OCI-LY1 (cell line): ENCODE measurements around the gene TMEM59.

ENCODE experiments used
- EZH2 ChIP-seq: fragments of 200-600 bp; sonication (generic), shearing (Covaris generic); IDR thresholded peaks from 2 replicates; pipeline ENCODE4 v1.8.0; 2017; ENCODE audit warnings: borderline replicate concordance, mixed run types, mild to moderate bottlenecking, antibody characterized with exemption, low read length, moderate library complexity, mixed read lengths
- TF ChIP-seq, protein P1 (sequence below): fragments of 200-600 bp; sonication (generic), shearing (Covaris generic); IDR thresholded peaks from 2 replicates; pipeline ENCODE4 v1.5.1; 2017; ENCODE audit warnings: mild to moderate bottlenecking, antibody characterized with exemption, low read length, moderate library complexity, mixed read lengths

- TF ChIP-seq, protein P1, sequence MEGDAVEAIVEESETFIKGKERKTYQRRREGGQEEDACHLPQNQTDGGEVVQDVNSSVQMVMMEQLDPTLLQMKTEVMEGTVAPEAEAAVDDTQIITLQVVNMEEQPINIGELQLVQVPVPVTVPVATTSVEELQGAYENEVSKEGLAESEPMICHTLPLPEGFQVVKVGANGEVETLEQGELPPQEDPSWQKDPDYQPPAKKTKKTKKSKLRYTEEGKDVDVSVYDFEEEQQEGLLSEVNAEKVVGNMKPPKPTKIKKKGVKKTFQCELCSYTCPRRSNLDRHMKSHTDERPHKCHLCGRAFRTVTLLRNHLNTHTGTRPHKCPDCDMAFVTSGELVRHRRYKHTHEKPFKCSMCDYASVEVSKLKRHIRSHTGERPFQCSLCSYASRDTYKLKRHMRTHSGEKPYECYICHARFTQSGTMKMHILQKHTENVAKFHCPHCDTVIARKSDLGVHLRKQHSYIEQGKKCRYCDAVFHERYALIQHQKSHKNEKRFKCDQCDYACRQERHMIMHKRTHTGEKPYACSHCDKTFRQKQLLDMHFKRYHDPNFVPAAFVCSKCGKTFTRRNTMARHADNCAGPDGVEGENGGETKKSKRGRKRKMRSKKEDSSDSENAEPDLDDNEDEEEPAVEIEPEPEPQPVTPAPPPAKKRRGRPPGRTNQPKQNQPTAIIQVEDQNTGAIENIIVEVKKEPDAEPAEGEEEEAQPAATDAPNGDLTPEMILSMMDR: no peak
- TF ChIP-seq EZH2: no peak
Measured at GRCh38 chr1:53982034-53982762, 70.8 kb downstream of the TMEM59 start.
